ENCODE measurements around the gene ALPL.

Gene ALPL

DNA sequence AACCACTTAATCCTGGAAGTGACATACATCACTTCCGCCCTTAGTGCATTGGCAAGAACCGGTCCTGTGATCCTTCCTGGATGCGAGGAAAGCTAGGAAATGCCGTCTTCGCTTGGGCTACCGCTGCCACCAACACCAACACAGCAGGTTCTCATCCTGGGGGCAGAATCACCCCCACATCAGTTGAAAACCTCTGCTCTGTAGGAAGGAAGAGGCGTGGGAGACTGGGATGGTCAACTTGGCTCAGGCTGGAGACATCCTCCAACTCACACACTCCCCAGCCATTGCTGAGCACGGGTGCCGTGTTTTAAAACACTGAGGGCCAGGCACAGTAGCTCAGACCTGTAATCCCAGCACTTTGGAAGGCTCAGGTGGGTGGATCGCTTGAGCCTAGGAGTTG lies 74.9 kb downstream of the ALPL start:
- no peak for DNase-seq

DNA sequence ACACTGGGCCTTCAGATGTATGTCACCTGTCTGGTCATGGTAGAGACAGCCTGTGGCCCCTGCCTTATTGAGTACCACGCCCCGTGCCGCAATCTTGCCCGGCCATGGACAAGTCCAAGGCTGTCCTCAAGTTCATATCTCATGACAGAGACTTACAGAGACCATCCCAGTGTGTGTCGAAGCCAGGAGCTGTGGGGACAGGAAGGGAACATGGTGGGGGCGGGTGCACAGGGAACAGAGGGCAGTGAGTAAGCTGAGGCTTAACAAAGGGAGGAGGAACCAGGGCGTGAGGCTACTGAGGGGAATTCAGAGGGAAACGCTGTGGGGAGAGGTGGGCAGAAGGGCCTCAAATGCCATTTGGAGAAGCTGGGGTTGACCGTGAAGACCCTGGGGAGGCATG lies 75.8 kb downstream of the ALPL start:
- no peak for DNase-seq

GRCh38 chr1:21586222-21586621 lies 77.0 kb downstream of the ALPL start:
- no peak for DNase-seq

DNA sequence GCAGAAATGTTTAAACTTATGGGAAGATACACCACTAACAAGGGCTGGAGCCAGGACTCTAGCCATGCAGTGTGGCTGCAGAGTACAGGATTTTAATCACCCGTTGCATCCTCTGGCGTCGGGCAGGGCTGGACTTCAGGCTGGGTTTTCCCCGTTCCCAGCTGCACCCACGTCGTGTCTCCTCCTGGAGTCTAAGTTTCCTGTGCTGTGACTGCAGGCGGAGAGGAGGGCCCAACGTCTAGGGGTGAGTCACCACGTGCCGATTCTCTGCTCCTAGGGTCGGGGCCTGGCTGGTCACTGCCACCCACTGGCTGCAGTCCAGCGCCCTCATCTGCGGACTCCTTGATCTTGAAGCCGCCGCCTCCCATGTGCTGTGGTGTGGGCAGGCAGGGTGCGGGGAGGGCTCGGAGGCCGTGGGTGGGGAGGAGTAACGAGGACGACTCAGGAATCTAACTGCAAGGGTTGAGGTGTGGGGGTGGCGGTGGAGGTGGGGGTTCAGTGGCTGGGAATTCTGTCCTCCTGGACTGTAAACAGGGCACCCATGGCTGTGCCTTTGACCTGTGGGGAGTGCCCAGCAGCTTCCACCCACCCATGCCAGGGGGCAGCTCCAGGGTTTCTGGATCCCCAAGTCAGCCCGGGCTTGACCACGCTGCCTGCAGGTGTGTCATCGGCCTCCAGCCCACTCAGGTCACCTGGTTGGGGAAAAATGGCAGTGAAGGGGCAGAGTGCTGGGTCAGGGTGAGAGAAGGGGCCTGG lies 77.8 kb downstream of the ALPL start:
- no peak for DNase-seq

DNA sequence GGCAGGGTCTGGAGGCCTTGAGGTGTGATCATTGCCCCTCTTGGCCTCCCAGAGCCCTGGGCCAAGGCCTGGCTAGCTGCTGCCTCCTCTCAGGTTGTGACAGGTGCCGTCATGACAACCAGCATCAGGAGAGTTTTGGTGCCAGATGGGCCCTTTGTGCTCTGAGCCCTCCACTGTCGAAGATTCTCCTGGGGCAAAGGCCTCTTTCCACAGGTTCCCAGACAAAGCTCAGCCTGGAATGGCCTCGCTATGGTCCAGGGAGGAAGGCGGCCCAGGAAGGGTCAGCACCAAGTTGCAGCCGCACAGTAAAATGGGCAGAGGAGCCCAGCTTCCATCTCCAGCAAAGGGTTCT lies 78.4 kb downstream of the ALPL start:
- no peak for DNase-seq

DNA sequence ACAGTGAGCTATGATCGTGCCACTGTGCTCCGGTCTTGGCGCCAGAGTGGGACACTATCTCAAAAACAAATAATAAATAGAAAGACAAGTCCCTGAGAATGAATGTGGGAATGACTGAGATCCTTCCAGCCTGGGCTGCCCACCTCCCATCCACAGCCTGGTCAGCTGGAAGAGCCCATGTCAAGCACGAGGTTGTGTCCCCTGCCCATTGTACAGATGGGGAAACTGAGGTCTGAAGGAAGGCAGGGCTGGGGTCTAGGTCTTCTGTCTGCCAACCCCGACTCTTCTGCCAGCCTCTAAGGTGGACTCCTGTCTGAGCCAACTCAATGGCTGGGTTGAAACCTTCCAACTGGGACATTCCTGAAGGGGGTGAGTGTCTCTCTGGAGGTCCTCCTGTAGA lies 80.4 kb downstream of the ALPL start:
- DNase-seq: no peak

GRCh38 chr1:21590126-21590880 lies 81.1 kb downstream of the ALPL start:
- DNase-seq: no peak

- DNase-seq: no peak
Observed at GRCh38 chr1:21590934-21591333, 81.7 kb downstream of the ALPL start.

- no peak for DNase-seq
Observed at GRCh38 chr1:21592086-21592865, 83.1 kb downstream of the ALPL start.

DNA sequence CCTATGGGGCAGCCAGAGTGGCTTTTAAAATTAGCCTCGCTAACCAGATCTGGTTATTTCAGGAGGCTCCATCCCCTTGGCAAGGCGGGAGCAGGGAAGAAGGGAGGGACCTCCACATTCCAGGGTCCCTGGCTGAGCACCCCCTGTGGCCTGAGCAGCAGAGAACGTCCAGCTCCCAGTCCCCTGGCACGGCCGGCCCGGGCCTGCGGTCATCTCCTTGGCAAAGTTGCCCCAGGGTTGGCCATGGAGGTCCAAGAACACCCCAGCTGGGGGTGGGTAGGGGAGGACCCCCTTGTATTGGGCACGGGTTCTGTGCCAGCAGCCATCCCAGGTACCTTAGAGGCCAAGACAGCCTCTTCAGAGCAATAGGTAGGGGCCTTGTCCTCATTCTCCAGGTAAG lies 84.0 kb downstream of the ALPL start:
- DNase-seq: no peak

- no peak for DNase-seq
Observed at GRCh38 chr1:21594501-21594900, 85.3 kb downstream of the ALPL start.

DNA sequence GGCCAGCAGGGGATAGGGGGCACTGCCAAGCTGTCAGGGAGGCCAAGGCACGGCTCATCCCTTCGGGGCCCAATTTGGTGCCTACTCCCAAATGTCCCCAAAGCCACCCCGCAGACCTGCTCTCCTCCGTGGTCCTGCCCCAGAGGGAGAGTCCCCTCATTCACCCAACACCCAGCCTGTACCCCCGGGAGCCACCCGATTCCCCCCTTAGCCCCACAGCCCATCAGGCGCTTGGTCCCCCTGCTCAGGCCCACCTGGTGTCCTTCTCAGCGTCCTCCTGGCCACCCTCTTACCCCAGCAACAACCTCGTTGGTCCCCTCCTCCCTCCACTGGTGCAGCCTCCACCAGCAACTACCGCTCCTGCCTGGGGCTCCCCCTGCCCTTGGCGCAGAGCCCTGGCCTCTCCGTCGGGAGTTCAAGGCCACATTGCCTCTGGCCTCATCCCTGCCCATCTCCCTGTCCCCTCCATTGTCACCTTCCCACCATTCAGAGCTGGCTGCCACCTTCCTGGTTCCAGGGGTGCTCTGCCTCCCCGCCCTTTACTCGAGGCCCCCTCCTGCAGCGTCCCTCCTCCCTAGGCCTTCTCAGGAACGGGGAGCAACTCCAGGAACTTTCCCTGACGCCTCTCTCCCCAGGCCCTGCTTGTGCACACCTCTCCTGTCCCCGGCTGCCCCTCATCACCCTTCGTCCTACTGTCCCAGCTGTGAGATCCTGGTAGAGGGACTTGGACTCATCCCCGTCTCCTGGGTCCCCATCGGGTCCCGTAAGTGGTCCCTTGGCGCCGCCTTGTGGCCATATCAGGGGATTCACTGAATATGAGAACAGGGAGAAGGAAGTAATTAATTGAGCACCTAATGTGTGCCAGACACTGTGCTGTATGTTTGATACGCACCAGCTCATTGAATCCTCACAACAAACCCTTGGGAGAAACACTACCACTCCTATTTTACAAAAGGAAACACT lies 86.0 kb downstream of the ALPL start:
- DNase-seq: no peak

- DNase-seq: no peak
Observed at GRCh38 chr1:21596174-21596573, 87.0 kb downstream of the ALPL start.

DNA sequence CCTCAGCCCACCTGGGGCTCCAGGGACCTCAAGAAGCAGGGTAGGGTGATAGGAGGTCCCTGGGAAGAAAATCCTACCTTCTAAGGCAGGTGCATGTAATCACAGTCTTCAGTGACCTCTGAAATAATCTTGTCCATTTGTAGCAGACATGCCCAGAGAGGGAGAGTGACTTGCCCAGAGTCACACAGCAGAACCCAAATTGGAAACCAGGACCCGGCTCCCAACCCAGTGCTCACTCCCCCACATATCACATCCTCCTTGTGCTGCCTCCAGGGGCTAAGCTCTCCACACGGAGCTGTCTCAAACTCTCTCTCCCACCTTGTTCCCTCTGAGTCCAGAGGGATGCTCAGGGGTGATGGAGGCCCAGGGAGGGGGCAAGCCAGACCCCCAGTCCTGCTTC lies 87.4 kb downstream of the ALPL start:
- no peak for DNase-seq

GRCh38 chr1:21597753-21598152 lies 88.5 kb downstream of the ALPL start:
- DNase-seq: no peak

DNA sequence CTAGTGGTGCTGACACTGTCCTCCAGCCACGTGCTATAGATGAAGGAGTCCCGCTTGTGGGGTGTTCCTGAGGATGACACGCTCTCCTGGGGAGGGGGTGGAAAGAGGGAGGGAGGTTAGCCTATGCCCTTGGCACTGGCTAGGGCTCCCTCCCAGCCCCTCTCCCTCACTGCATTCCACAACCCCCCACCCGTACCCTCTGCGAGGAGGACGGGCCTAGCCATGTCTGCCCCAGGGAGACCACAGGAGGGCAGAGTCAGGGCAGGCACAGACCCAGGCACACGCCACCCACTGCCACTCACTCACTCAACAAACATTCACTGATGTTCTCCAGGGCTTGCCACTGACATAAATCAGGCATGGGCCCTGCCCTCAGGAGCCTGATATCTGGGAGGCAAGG lies 89.2 kb downstream of the ALPL start:
- DNase-seq: no peak

DNA sequence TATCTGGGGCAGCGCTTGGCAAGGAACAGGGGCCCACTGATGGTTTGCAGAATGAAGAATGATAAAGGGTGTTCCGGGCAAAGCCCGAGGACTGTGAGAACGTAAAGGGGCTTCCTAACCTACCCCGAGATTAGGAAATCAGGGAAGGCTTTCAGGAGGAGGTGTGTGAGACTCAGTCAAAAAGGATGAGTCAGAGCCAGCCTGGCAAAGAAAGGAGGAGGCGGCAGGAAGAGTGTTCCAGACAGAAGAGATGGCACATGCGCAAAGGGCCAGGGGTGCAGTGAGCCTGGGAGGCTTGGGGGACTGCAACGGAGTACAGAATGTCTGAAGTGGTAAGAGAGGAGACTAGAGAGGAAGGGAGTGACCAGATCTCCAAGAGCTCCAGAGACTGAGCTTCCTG lies 89.7 kb downstream of the ALPL start:
- no peak for DNase-seq

- no peak for DNase-seq
Observed at GRCh38 chr1:21599402-21599801, 90.2 kb downstream of the ALPL start.

DNA sequence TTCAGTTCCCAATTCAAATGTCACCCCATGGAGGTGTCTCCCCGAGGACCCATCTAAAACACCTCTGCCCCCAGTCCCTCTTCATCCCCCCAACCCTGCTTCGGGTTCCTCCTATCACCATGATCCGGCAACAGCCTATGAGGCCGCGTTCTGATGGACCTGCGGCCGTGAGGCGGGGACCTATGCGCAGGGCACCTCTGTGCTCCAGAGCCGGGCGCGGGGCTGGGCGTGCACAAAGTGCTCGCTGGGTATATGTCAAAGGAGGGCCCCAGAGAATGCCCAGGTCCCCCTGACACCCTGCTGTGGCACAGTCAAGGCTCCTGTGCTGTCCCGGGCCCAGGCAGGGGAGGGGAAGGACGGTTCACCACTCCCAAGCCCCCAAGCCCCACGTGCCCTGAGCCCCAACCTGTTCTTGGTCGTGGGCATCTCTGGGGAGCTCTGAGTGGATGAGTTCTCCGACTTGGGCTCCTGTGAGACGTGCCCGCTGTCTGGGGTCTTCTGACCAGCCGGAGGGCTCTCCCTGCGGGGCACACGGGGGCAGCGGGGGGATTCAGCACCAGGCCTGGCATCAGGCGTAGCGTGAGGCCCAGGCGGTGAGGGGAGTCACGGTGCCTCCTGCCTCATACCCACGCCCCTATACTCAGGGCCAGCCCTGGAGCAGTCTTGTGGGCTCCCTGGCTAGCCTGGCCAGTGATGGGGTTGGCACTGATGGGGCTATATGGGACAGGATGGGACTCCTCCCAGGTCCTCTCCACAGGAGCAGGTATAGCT lies 92.2 kb downstream of the ALPL start:
- DNase-seq: no peak

DNA sequence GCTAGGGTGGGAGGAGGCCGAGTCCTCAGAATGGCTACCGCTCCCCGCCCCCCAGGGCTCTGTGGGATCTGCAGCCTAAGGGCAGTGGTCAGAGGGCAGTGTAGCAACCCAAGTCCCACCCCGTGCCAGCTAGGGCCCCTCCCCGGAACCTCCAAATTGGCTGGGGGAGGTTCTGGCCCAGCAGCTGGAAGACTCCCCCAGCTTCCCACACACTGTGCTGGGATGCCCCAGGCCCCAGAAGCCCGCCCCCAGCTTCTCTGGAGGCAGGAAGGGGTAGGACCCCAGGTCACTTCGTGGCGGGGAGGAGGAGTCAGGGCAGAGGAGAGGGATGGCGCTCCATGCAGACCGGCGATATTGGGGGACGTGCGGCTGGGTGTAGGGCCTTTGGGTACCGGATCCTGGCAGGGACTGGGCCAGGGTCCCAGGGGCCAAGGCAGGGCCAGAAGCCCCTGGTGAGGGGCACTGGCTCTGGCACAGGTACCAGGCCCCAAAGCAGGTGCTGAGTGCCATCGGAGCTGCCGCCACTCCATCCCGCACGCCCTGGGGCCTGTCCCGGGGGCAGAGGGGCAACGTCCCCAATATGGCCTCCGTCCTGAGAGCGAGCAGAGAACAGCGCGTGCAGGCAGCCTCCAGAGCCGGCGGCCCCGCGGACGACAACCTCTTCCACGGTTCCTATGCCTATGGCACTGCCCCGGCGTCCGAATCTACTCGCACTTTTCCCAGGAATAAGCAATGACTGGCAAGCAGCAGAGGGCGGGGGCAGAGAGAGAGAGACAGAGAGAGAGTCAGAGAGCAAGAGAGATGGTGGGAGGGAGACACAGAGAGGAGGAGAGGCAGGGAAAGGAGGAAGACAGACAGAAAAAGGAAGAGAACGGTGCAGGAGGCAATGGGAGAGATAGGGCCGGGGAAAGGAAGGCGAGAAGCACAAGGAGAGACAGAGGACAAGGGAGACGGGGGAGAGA lies 94.2 kb downstream of the ALPL start:
- DNase-seq: no peak
